HG02870 (cell line): ENCODE data around the gene SLC66A1.

Source experiments
- ATAC-seq: cut with Tn5 transposase; IDR thresholded peaks from one replicate; pipeline ENCODE4 v1.9.1; 2021; ENCODE audit warnings: mild to moderate bottlenecking, moderate library complexity; ENCODE audit not compliant: unreplicated experiment

The SLC66A1 gene

DNA sequence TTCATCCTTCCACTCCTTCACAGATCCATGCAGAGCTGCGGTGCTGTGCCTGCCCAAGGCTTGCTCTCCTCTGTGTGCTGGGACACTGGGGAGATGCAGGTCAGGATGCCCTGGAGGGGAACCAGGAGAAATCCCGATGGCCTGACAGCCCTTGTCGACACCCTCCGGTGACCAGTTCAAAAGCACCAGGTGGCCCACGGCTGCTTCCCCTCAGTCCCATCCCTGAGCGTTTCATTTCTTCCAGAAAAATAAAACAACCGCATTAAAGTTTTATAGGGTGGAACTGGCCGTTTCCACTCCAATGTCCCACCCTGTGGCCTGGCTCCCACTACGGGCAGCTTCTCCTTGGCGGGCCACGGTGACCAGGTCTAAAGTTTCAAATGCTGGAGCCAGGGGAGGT, 48.3 kb downstream of the SLC66A1 start:
- no peak for ATAC-seq

DNA sequence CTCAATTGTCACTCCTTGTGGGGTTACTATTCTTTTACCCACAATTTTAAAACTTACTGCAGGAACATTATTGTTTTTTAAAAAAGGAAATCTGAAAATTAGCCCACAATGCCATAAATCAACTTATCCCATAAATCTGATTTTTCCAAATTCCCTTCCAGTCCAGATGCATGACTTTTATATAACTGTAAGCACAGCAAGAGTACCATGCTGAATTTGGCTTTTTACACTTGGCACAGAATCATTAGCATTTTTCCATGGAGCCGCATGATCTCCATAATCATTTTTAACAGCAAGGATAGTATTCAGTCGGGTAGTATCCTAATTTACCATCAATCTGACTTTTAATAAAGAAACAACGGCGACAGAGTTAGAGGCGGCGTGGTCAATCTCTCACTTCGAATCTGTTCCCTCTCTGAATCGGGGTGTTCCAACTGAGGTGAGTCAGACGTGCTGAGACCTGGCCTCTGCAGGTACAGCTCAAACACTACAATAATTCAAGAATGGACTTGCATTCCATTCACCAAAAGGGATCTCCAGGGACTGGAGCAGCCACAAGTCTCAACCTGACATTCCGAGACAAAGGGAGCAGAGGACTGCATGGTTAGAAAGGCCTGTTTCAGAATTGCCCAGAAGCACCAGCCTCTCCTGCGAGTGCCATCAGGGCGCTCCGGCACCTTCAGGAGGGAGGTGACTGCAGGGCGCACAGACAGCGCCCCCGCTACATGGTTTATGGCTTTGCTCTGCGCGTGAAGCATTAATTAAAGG, 48.9 kb downstream of the SLC66A1 start:
- no peak for ATAC-seq

DNA sequence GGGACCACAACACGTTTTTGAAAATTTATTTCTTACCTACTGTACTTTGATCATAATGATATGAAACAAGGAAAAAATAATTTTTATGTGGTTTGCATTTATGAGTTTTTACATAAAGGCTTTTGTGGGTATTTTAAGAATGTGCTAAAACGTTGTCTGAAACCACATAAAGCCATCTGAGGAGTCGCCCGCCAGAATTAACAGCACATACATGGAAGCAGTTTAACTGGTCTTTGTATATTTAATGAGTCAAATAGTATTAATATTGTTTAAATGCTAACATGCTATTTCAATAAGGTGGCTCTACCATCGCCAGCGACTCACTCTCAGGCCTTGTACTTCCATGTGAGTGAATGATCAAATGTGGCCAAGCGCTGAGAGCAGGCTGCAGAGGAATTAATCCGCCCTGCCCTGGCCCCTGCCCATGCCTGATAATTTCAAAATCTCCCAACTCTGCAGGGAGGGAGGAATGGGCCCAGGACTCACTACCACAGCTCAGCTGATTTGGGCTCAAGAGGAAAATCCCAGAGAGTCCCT, 49.6 kb downstream of the SLC66A1 start:
- ATAC-seq = no peak

DNA sequence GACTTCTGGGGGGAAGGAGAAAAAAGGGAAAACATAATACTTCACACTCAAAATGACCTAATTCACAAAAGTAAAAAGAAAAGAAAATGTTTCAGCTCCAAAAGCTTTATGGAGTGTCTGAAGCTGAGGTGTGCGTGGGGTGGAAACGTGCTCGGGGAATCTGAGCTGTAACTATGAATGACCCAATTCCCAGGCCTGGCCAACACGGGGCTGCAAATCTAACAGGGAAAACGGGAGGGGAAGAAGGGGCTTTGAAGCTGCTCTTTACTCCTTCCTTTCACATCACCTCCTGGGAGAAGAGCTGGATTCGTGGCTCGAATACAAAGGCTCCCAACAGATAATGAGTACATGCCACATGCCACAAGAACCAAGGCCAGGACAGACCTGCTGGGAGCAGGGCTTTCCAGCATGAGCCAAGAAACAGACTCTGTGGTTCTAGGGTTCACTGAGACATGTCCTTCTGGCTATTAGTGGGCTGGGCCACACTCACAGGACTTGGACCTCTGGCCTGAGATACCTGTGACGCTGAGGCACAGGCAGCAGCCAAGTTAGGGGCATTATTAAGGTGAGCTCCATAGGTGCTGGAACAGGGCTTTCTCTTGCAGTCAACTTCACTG, 51.5 kb downstream of the SLC66A1 start:
- ATAC-seq = no peak

DNA sequence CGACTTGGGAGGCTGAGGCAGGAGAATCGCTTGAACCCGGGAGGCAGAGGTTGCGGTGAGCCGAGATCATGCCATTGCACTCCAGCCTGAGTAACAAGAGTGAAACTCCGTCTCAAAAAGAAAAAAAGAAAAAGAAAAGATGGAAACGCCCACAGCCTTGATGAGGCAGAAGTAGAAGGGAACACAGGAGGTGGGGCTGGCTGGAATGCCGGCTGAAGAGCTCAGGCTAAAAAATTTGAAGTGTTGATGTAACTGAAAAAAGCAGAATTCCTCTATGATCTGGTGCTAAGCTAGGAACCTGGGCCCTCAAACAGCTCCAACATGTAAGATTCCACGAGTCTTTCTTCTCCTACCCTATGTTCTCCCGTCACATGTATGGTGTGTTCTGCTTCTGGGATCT, 53.6 kb downstream of the SLC66A1 start:
- no peak for ATAC-seq

- ATAC-seq = no peak
Observed at GRCh38 chr1:19366599-19367536, 54.7 kb downstream of the SLC66A1 start.

- no peak for ATAC-seq
Observed at GRCh38 chr1:19367584-19368041, 55.5 kb downstream of the SLC66A1 start.

GRCh38 chr1:19368050-19368449, 55.9 kb downstream of the SLC66A1 start:
- no peak for ATAC-seq

DNA sequence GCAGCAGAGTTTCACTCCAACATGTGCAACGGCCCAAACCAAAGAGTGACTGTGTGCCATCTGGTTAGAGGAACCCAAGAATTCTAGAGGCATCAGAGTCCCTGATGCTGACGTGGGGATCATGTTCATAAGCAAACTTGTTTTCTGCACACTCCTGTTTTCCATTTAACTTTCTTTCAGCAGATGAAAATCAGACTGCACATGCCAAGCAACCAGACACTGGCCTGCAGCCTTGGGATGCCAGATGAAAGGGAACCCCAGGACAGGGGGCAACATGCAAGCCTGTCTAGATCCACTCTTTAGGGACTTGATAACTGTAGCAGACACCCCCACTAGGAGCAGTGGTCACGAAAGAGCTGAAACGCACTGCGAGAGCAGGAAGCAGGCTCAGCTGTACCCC, 56.8 kb downstream of the SLC66A1 start:
- no peak for ATAC-seq

- no peak for ATAC-seq
Observed at GRCh38 chr1:19369396-19370090, 57.4 kb downstream of the SLC66A1 start.

- ATAC-seq = no peak
Observed at GRCh38 chr1:19370453-19371170, 58.5 kb downstream of the SLC66A1 start.

- no peak for ATAC-seq
Observed at GRCh38 chr1:19371226-19372135, 59.4 kb downstream of the SLC66A1 start.

DNA sequence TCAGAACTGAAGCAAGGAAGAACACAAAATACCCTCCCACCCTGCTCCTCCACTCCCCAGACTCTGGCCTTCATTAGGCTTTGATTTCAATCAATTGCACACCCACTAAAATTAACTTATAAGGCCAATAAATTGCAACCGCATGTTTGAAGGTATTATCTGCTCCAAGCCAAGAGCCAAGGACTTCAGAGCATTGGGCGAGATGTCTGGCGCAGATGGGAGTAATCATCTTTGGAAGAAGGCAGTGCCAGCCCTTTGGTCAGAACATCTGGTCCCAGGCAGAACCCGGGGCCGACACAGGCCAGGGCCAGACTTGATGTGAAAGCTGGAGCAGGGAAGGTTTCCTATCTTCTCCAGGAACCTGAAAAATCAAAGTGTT, 60.0 kb downstream of the SLC66A1 start:
- ATAC-seq = no peak

DNA sequence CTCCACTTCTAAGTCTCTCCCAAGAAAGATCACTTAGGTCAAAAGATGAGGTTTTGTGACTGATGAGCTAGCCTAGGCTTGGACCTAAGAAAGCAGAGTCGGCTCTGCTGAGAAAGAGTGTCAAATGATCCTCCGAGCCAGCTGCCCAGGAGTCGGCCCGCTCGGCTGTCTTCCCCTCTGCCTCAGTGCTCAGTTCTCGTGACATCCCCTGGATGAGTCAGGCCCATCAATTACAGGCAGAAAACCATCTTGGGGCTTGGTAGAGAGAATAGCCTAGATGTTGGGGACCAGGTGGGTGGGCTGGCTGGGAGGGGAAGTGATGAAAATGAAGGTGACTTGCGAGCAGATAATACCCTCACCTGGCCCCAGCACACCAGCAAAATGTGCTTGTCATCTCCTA, 60.5 kb downstream of the SLC66A1 start:
- ATAC-seq = no peak

- no peak for ATAC-seq
Observed at GRCh38 chr1:19373211-19374082, 61.3 kb downstream of the SLC66A1 start.

DNA sequence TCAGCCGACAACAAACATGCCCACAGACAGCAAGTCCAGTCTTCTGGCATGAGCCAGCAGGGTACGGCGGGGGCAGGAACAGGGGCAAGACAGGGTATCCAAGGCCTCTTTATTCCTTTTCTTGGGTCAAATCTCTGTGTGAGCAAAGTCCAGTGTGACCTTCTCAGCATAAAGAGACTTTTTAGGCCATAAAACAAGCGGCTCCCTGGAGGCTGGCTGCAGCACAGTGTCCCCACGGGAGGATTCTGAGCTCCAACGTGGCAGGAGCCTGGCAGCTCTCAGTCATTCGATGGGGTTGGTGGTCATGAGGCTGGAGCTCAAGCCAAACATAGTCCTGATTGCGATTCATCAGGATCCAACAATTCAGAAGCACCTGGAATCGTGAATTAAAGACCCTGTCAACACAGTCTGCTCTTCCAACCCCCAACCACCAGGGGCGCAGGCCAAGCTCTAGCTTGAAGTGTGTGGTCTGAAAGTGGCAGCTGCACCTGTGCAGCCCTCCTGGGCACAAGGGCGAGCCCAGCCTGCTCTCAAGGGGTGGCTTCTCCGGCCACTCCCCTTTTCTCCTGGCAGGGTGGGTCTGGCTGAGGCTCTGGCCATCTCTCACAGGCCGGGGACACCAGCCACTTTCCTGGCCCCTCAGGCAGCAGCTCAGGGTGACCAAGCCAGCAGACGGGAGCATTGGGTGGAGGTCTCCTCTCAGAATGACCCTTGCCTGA, 62.1 kb downstream of the SLC66A1 start:
- no peak for ATAC-seq

- no peak for ATAC-seq
Observed at GRCh38 chr1:19374926-19375325, 62.8 kb downstream of the SLC66A1 start.
